CD4-positive, alpha-beta memory T cell (primary cell): Measurements from ENCODE around the gene SNED1. TPM values are rescaled to one million over a fixed set of nuclear protein-coding genes. Genes with fewer than 3 reads are reported as not detected.
"Not testable (repeated sequence)": the region's sequence is repeated elsewhere in the genome, so short reads cannot be mapped to it uniquely, and the experiment has no call there.

Experiments used
- CTCF ChIA-PET: fragments of 350-600 bp; sonication (Branson Sonifier 250); formaldehyde crosslinking; loops from one replicate; lab custom pipeline; 2021; ENCODE audit warnings: inconsistent platforms; ENCODE audit not compliant: partially characterized antibody; lab: Charles Lee
- POLR2A ChIA-PET: fragments of 350-600 bp; sonication (Branson Sonifier 250); formaldehyde crosslinking; loops from one replicate; lab custom pipeline; 2021; ENCODE audit not compliant: partially characterized antibody; lab: Charles Lee
- DNase-seq, 5 donors: peaks; one replicate each; pipeline versions ENCODE4 v3.0.0 to v3.0.0-alpha.2; 2020 to 2022; ENCODE audit warnings: mixed read lengths in 1 of 5
- H3K27ac ChIP-seq: one replicate; pipeline ENCODE4 v1.7.0; 2013; ENCODE audit warnings: low read depth, low read length
- H3K27me3 ChIP-seq: 2 replicates; pipeline ENCODE4 v1.7.0; 2013; ENCODE audit warnings: mild to moderate bottlenecking, low read length, moderate library complexity; ENCODE audit not compliant: insufficient read depth
- H3K36me3 ChIP-seq: 2 replicates; pipeline ENCODE4 v1.7.0; 2013; ENCODE audit warnings: mild to moderate bottlenecking, low read length, moderate library complexity; ENCODE audit not compliant: insufficient read depth
- H3K4me1 ChIP-seq: 2 replicates; pipeline ENCODE4 v1.7.0; 2013; ENCODE audit warnings: mild to moderate bottlenecking, low read length, moderate library complexity; ENCODE audit not compliant: insufficient read depth
- H3K4me3 ChIP-seq, 2 donors: one replicate each; pipeline ENCODE4 v1.7.0; 2013; ENCODE audit warnings: low read length in 2 of 2, mild to moderate bottlenecking in 1 of 2
- H3K9me3 ChIP-seq, 2 donors: one replicate each; pipeline ENCODE4 v1.7.0; 2013; ENCODE audit warnings: low read length in 2 of 2, control low read depth in 1 of 2; ENCODE audit not compliant: control insufficient read depth in 1 of 2
- H3K27ac Mint-ChIP-seq, 7 donors: one replicate each; pipeline ENCODE4 v1.8.0; 2020 to 2021; ENCODE audit warnings: mixed read lengths in 7 of 7, mild to moderate bottlenecking in 6 of 7, inconsistent platforms in 3 of 7, moderate library complexity in 3 of 7
- H3K27me3 Mint-ChIP-seq, 2 donors: one replicate each; pipeline ENCODE4 v1.8.0; 2020 to 2021; ENCODE audit warnings: mixed read lengths in 2 of 2
- H3K36me3 Mint-ChIP-seq, 2 donors: one replicate each; pipeline ENCODE4 v1.8.0; 2020 to 2021; ENCODE audit warnings: mixed read lengths in 2 of 2, inconsistent platforms in 1 of 2, mild to moderate bottlenecking in 1 of 2
- H3K4me1 Mint-ChIP-seq, 4 donors: one replicate each; pipeline ENCODE4 v1.8.0; 2020 to 2021; ENCODE audit warnings: mixed read lengths in 4 of 4, mild to moderate bottlenecking in 1 of 4
- H3K4me3 Mint-ChIP-seq, 8 donors: one replicate each; pipeline ENCODE4 v1.8.0; 2020 to 2021; ENCODE audit warnings: mixed read lengths in 8 of 8, mild to moderate bottlenecking in 7 of 8, moderate library complexity in 6 of 8, inconsistent platforms in 3 of 8
- H3K9me3 Mint-ChIP-seq, 8 donors: one replicate each; pipeline ENCODE4 v1.8.0; 2020 to 2021; ENCODE audit warnings: mixed read lengths in 8 of 8, mild to moderate bottlenecking in 5 of 8, inconsistent platforms in 3 of 8, moderate library complexity in 1 of 8
- intact Hi-C: fragments of 100-400 bp; cut with micrococcal nuclease; formaldehyde crosslinking; loops from one replicate; pipeline ENCODE4 v1.15.1; 2023
- polyA plus RNA-seq, 2 donors: library from polyadenylated mRNA; unstranded; fragments of 300-500 nt; fragmentation: Illumina TruSeq; gene quantifications; one replicate each; pipeline ENCODE4 v1.2.3, GENCODE V29; 2021
- total RNA-seq, 2 experiments: library from RNA; stranded (reverse); gene quantifications; one replicate each; pipeline ENCODE4 v1.2.3, GENCODE V29; 2021

SNED1 gene
- total and polyA plus RNA-seq, 4 experiments from 2014 or later: 1.6 to 90.1 (median 44.2) TPM

GRCh38 chr2:241096979-241097378 lies 98.6 kb downstream of the SNED1 start:
- Mint-ChIP-seq H3K9me3 (no peaks in the 10 kb centered on the region), H3K27me3 (no peaks in the 10 kb centered on the region), H3K27ac (peak overlapping the region; percentile 74 to 99 (median 97)), H3K4me1 (peaks cover 40 to 81% (median 59%) of the 10 kb centered on the region in 4 donors), H3K4me3 (peak overlapping the region in 4 of 8 donors; percentile 10 to 73 (median 44)), H3K36me3 (peaks cover 42 to 82% of the 10 kb centered on the region in 2 donors)
- Histone ChIP-seq H3K27ac (peak overlapping the region; percentile 55), H3K9me3 (no peaks in the 10 kb centered on the region), H3K4me1 (peaks cover 78% of the 10 kb centered on the region), H3K36me3 (peaks cover 57% of the 10 kb centered on the region), H3K4me3 (no peak overlapping the region), H3K27me3 (no peaks in the 10 kb centered on the region)
- CTCF ChIA-PET: interaction anchor here (5.1 kb wide), 1 partner anchor 53 kb away, joined by 44 read pairs; the partner anchor contains the start of genes PASK and PPP1R7
- POLR2A ChIA-PET: interaction anchor here (3.0 to 11.3 kb wide), 4 partner anchors 12 to 53 kb away, joined by 16 to 231 read pairs (median 40); partner anchors contain the start of genes PASK and PPP1R7
- intact Hi-C loops: no loop called here
- no peak for DNase-seq

- intact Hi-C loops: no loop called here
- Histone ChIP-seq H3K27ac (no peak overlapping the region), H3K36me3 (peaks cover 44% of the 10 kb centered on the region), H3K9me3 (no peaks in the 10 kb centered on the region), H3K4me3 (no peak overlapping the region), H3K27me3 (no peaks in the 10 kb centered on the region), H3K4me1 (peaks cover 88% of the 10 kb centered on the region)
- H3K4me1 Mint-ChIP-seq: peaks cover 46 to 93% (median 75%) of the 10 kb centered on the region in 4 donors
- no peaks in the 10 kb centered on the region for H3K9me3 Mint-ChIP-seq
- POLR2A ChIA-PET: interaction anchor here (0.6 to 17.2 kb wide), 5 partner anchors 9 to 50 kb away, joined by 3 to 299 read pairs (median 6); partner anchors contain the start of genes PASK and PPP1R7
- H3K36me3 Mint-ChIP-seq: peaks cover 42 to 79% of the 10 kb centered on the region in 2 donors
- no peaks in the 10 kb centered on the region for H3K27me3 Mint-ChIP-seq
- H3K4me3 Mint-ChIP-seq: peak overlapping the region in 2 of 8 donors; percentile 41 to 49
- H3K27ac Mint-ChIP-seq: peak overlapping the region in 3 of 7 donors; percentile 17 to 97 (median 88)
- no peak for DNase-seq
- CTCF ChIA-PET: interaction anchor here (2.6 kb wide), 1 partner anchor 51 kb away, joined by 16 read pairs; the partner anchor contains the start of genes PASK and PPP1R7
Measured at GRCh38 chr2:241099246-241099645, 100.8 kb downstream of the SNED1 start.

- intact Hi-C loops: loop anchor here (1.0 to 2.0 kb wide), 2 partner anchors 47 to 212 kb away; partner anchors contain the start of genes HDLBP, PASK and SEPTIN2
- Histone ChIP-seq H3K9me3 (no peaks in the 10 kb centered on the region), H3K36me3 (peaks cover 37% of the 10 kb centered on the region), H3K27ac (peak within 1 kb of the TSS; percentile 92), H3K27me3 (no peaks in the 10 kb centered on the region), H3K4me3 (peak within 1 kb of the TSS; percentile 92 to 94), H3K4me1 (peaks cover 88% of the 10 kb centered on the region)
- Mint-ChIP-seq H3K27me3 (no peaks in the 10 kb centered on the region), H3K27ac (peak within 1 kb of the TSS; percentile 97 to 99 (median 98)), H3K4me3 (peak within 1 kb of the TSS; percentile 94 to 98 (median 96)), H3K36me3 (peaks cover 19 to 51% of the 10 kb centered on the region in 2 donors), H3K4me1 (peaks cover 32 to 88% (median 62%) of the 10 kb centered on the region in 4 donors), H3K9me3 (no peaks in the 10 kb centered on the region)
- POLR2A ChIA-PET: interaction anchor here (0.6 to 17.2 kb wide), 23 partner anchors 9 to 541 kb away, joined by 3 to 299 read pairs (median 3); partner anchors contain the start of genes ATG4B, CAPN10, HDLBP and PASK
- CTCF ChIA-PET: interaction anchor here (1.2 to 1.8 kb wide), 3 partner anchors 8 to 48 kb away, joined by 4 to 8 read pairs (median 5); partner anchors contain the start of genes PASK and PPP1R7
- peak; percentile 85 to 88 (median 86) for DNase-seq
Measured at GRCh38 chr2:241102239-241102803, 103.9 kb downstream of the SNED1 start, which contains the start of gene MTERF4. Gene MTERF4, minus strand, starts transcription at chr2:241102287. Its CDS starts 14 bp downstream, at chr2:241102273.

- ChIA-PET POLR2A (interaction anchor here (1.1 to 17.2 kb wide), 8 partner anchors 8 to 213 kb away, joined by 3 to 299 read pairs (median 38); partner anchors contain the start of genes HDLBP, PASK, PPP1R7 and SEPTIN2), CTCF (no interaction called here)
- Mint-ChIP-seq H3K9me3 (no peaks in the 10 kb centered on the region), H3K27me3 (no peaks in the 10 kb centered on the region), H3K4me3 (peak overlapping the region; percentile 94 to 98 (median 96)), H3K27ac (peak overlapping the region; percentile 97 to 99 (median 98)), H3K4me1 (peaks cover 31 to 88% (median 59%) of the 10 kb centered on the region in 4 donors), H3K36me3 (peaks cover 19 to 45% of the 10 kb centered on the region in 2 donors)
- Histone ChIP-seq H3K4me3 (peak overlapping the region; percentile 92 to 94), H3K4me1 (peaks cover 88% of the 10 kb centered on the region), H3K9me3 (no peaks in the 10 kb centered on the region), H3K36me3 (peaks cover 28% of the 10 kb centered on the region), H3K27ac (peak overlapping the region; percentile 92), H3K27me3 (no peaks in the 10 kb centered on the region)
- intact Hi-C loops: loop anchor here (2.0 kb wide), 1 partner anchor 212 kb away; the partner anchor contains the start of genes HDLBP and SEPTIN2
- DNase-seq: no peak
Measured at GRCh38 chr2:241103176-241103595, 104.8 kb downstream of the SNED1 start.

GRCh38 chr2:241104611-241105010 lies 106.2 kb downstream of the SNED1 start:
- Mint-ChIP-seq H3K27ac (peak overlapping the region in 4 of 7 donors; percentile 97 to 98 (median 98)), H3K36me3 (peaks cover 16 to 38% of the 10 kb centered on the region in 2 donors), H3K4me3 (peak overlapping the region in 2 of 8 donors; percentile 94 to 97), H3K4me1 (peaks cover 32 to 88% (median 59%) of the 10 kb centered on the region in 4 donors)
- H3K4me3 ChIP-seq, H3K9me3 Mint-ChIP-seq, H3K27me3 ChIP-seq, intact Hi-C loops, H3K27ac ChIP-seq, H3K27me3 Mint-ChIP-seq, H3K9me3 ChIP-seq, DNase-seq: not testable (repeated sequence)
- ChIA-PET CTCF (interaction anchor here (1.4 to 1.9 kb wide), 2 partner anchors 46 to 253 kb away, joined by 3 to 8 read pairs; partner anchors contain the start of gene PPP1R7), POLR2A (interaction anchor here (0.6 to 17.2 kb wide), 6 partner anchors 7 to 95 kb away, joined by 3 to 299 read pairs (median 97); partner anchors contain the start of genes PASK and PPP1R7)
- Histone ChIP-seq H3K4me1 (peaks cover 86% of the 10 kb centered on the region), H3K36me3 (peaks cover 16% of the 10 kb centered on the region)

- DNase-seq: no peak
- H3K36me3 ChIP-seq: peaks cover 8% of the 10 kb centered on the region
- no peaks in the 10 kb centered on the region for H3K27me3 ChIP-seq
- no peaks in the 10 kb centered on the region for H3K9me3 ChIP-seq
- Mint-ChIP-seq H3K9me3 (peaks cover 0 to 6% (median 1%) of the 10 kb centered on the region in 8 donors), H3K4me1 (peaks cover 32 to 85% (median 60%) of the 10 kb centered on the region in 4 donors), H3K36me3 (peaks cover 16 to 34% of the 10 kb centered on the region in 2 donors), H3K27ac (peak overlapping the region in 5 of 7 donors; percentile 74 to 98 (median 89)), H3K27me3 (no peaks in the 10 kb centered on the region), H3K4me3 (peak overlapping the region in 2 of 8 donors; percentile 9 to 41)
- no peak overlapping the region for H3K4me3 ChIP-seq
- POLR2A ChIA-PET: interaction anchor here (5.7 to 17.2 kb wide), 3 partner anchors 13 to 43 kb away, joined by 59 to 299 read pairs (median 231); partner anchors contain the start of genes PASK and PPP1R7
- H3K27ac ChIP-seq: no peak overlapping the region
- peaks cover 86% of the 10 kb centered on the region for H3K4me1 ChIP-seq
- CTCF ChIA-PET: interaction anchor here (1.9 kb wide), 1 partner anchor 45 kb away, joined by 8 read pairs; the partner anchor contains the start of gene PPP1R7
- intact Hi-C loops: no loop called here
Measured at GRCh38 chr2:241105641-241106040, 107.2 kb downstream of the SNED1 start.
